K562 treated with DMSO at 1 percent for 4 hours (cell line): ENCODE results near the gene PLGRKT. TPM values are rescaled to one million over a fixed set of nuclear protein-coding genes. Genes with fewer than 3 reads are reported as not detected.

Source experiments
- total RNA-seq: library from RNA; unstranded; fragments of 300-600 nt; gene quantifications from 2 replicates; pipeline ENCODE4 v1.2.3, GENCODE V29; 2022; ENCODE audit not compliant: insufficient read depth

The PLGRKT gene
- total RNA-seq: 4.7 and 5.9 TPM in 2 replicates

GRCh38 chr9:5437254-5438216 lies at the start of gene PLGRKT:
Gene PLGRKT, minus strand, starts transcription at chr9:5437925. Its CDS starts 5,948 bp downstream, at chr9:5431977.

GRCh38 chr9:5450359-5451091 lies 12.8 kb upstream of the PLGRKT start, which contains the start of gene CD274:
Gene CD274, plus strand, starts transcription at chr9:5450542. Its CDS starts 5,572 bp downstream, at chr9:5456114.

GRCh38 chr9:5338992-5339981 lies 98.4 kb downstream of the PLGRKT start, which contains the start of gene RLN1:
Gene RLN1, minus strand, starts transcription at chr9:5339876. Its CDS starts 130 bp downstream, at chr9:5339746.

Other genes with a start within 250 kb of the PLGRKT start
- gene INSL4, start 206.5 kb downstream of the PLGRKT start, total RNA-seq: not detected in 2 replicates
- not detected in 2 replicates for gene RLN2, start 133.2 kb downstream of the PLGRKT start, total RNA-seq
- not detected in 2 replicates for gene RLN1, start 98.0 kb downstream of the PLGRKT start, total RNA-seq
- gene CD274, start 12.6 kb upstream of the PLGRKT start, total RNA-seq: 0.17 and 0.33 TPM in 2 replicates
- not detected in 2 replicates for gene PDCD1LG2, start 72.6 kb upstream of the PLGRKT start, total RNA-seq
- gene RIC1, start 191.2 kb upstream of the PLGRKT start, total RNA-seq: 4.4 and 7.6 TPM in 2 replicates